OCI-LY1 (cell line): Measurements from ENCODE around the gene DCAF5.

Experiments
- H2AFZ ChIP-seq: fragments of 200-600 bp; sonication (generic), shearing (Covaris generic); 2 replicates; pipeline ENCODE4 v1.6.0; 2014; ENCODE audit warnings: antibody characterized with exemption, mild to moderate bottlenecking, low read length
- H3F3A ChIP-seq: fragments of 200-600 bp; sonication (generic), shearing (Covaris generic); 2 replicates; pipeline ENCODE4 v1.6.0; 2014; ENCODE audit warnings: mild to moderate bottlenecking, antibody characterized with exemption, low read length, moderate library complexity; ENCODE audit not compliant: insufficient read depth
- H3K27ac ChIP-seq: fragments of 200-600 bp; sonication (generic); 2 replicates; pipeline ENCODE4 v1.5.1; 2014; ENCODE audit warnings: low read length, mixed run types, mild to moderate bottlenecking, low read depth; ENCODE audit not compliant: poor library complexity, severe bottlenecking
- H3K27me3 ChIP-seq: fragments of 200-600 bp; sonication (generic); 2 replicates; pipeline ENCODE4 v1.6.0; 2014; ENCODE audit warnings: antibody characterized with exemption, mild to moderate bottlenecking, low read length, moderate library complexity; ENCODE audit not compliant: insufficient read depth
- H3K36me3 ChIP-seq: fragments of 200-600 bp; sonication (generic); 2 replicates; pipeline ENCODE4 v1.6.1; 2014; ENCODE audit warnings: mild to moderate bottlenecking, antibody characterized with exemption, low read length, moderate library complexity, mixed read lengths; ENCODE audit not compliant: insufficient read depth
- H3K4me1 ChIP-seq: fragments of 200-600 bp; sonication (generic); 2 replicates; pipeline ENCODE4 v1.5.1; 2014; ENCODE audit warnings: mild to moderate bottlenecking, low read length, moderate library complexity; ENCODE audit not compliant: insufficient read depth, severe bottlenecking
- H3K4me2 ChIP-seq: fragments of 200-600 bp; sonication (generic), shearing (Covaris generic); 2 replicates; pipeline ENCODE4 v1.6.1; 2014; ENCODE audit warnings: low read length
- H3K4me3 ChIP-seq: fragments of 200-600 bp; sonication (generic); 2 replicates; pipeline ENCODE4 v1.5.1; 2014; ENCODE audit warnings: low read length, low read depth, mild to moderate bottlenecking, mixed read lengths; ENCODE audit not compliant: poor library complexity, severe bottlenecking
- H3K79me2 ChIP-seq: fragments of 200-600 bp; shearing (Covaris generic); 2 replicates; pipeline ENCODE4 v1.6.1; 2016; ENCODE audit warnings: mixed run types, low read length, mixed read lengths; ENCODE audit not compliant: insufficient read depth
- H3K9ac ChIP-seq: fragments of 200-600 bp; sonication (generic), shearing (Covaris generic); 2 replicates; pipeline ENCODE4 v1.6.1; 2014; ENCODE audit warnings: mild to moderate bottlenecking, low read length, mixed read lengths
- H3K9me2 ChIP-seq: fragments of 200-600 bp; sonication (generic), shearing (Covaris generic); 2 replicates; pipeline ENCODE4 v1.6.1; 2014; ENCODE audit warnings: low read depth, mild to moderate bottlenecking, low read length, mixed read lengths
- H3K9me3 ChIP-seq: fragments of 200-600 bp; shearing (Covaris generic); 2 replicates; pipeline ENCODE4 v1.6.1; 2014; ENCODE audit warnings: low read length, mixed read lengths
- H4K20me1 ChIP-seq: fragments of 200-600 bp; sonication (generic), shearing (Covaris generic); 2 replicates; pipeline ENCODE4 v1.6.0; 2016; ENCODE audit warnings: mild to moderate bottlenecking, low read length; ENCODE audit not compliant: insufficient read depth
- CTCF ChIP-seq: fragments of 200-600 bp; sonication (generic), shearing (Covaris generic); IDR thresholded peaks from 2 replicates; pipeline ENCODE4 v1.5.1; 2017; ENCODE audit warnings: mild to moderate bottlenecking, antibody characterized with exemption, low read length, moderate library complexity, mixed read lengths
- EZH2 ChIP-seq: fragments of 200-600 bp; sonication (generic), shearing (Covaris generic); IDR thresholded peaks from 2 replicates; pipeline ENCODE4 v1.8.0; 2017; ENCODE audit warnings: borderline replicate concordance, mixed run types, mild to moderate bottlenecking, antibody characterized with exemption, low read length, moderate library complexity, mixed read lengths

Gene DCAF5

DNA sequence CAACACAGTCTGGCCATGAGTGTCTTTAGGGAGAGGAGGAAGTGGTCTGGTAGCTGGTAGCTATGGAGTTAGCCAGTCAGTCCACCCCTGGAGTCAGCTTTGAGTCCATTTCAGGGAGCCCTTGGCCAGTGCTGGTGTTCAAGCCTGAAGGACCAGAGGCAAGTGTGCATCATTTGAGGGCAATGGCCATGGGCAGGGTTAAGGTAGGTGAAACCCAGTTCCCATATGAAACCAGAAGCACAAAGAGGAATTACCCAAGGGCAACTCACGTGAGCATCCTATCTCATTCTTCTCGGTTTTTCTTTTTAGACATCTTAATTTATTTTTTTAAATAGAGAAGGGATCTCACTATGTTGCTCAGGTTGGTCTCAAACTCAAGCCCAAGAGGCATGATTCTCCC is 112.6 kb downstream of the DCAF5 start:
- Histone ChIP-seq H2AFZ (no peak overlapping the region), H3K9me3 (no peaks in the 10 kb centered on the region), H3K27me3 (peaks cover 13% of the 10 kb centered on the region; the same call in 1 of the 2 replicates), H3K4me2 (no peak overlapping the region), H3K9ac (no peak overlapping the region), H3K79me2 (no peaks in the 10 kb centered on the region), H3K27ac (no peak overlapping the region), H4K20me1 (no peaks in the 10 kb centered on the region), H3K9me2 (no peaks in the 10 kb centered on the region), H3K36me3 (no peaks in the 10 kb centered on the region), H3K4me1 (no peaks in the 10 kb centered on the region), H3F3A (no peaks in the 10 kb centered on the region), H3K4me3 (no peak overlapping the region)
- no peak for TF ChIP-seq EZH2
- TF ChIP-seq CTCF = no peak

- Histone ChIP-seq H2AFZ (no peak overlapping the region), H3K27ac (no peak overlapping the region), H3K9me3 (no peaks in the 10 kb centered on the region), H3K79me2 (no peaks in the 10 kb centered on the region), H4K20me1 (no peaks in the 10 kb centered on the region), H3F3A (no peaks in the 10 kb centered on the region), H3K4me1 (no peaks in the 10 kb centered on the region), H3K9me2 (no peaks in the 10 kb centered on the region), H3K4me2 (no peak overlapping the region), H3K36me3 (no peaks in the 10 kb centered on the region), H3K27me3 (peaks cover 13% of the 10 kb centered on the region; the same call in 1 of the 2 replicates), H3K4me3 (no peak overlapping the region), H3K9ac (no peak overlapping the region)
- TF ChIP-seq EZH2 (no peak), CTCF (no peak)
Measured at GRCh38 chr14:69039288-69039628, 113.7 kb downstream of the DCAF5 start.

DNA sequence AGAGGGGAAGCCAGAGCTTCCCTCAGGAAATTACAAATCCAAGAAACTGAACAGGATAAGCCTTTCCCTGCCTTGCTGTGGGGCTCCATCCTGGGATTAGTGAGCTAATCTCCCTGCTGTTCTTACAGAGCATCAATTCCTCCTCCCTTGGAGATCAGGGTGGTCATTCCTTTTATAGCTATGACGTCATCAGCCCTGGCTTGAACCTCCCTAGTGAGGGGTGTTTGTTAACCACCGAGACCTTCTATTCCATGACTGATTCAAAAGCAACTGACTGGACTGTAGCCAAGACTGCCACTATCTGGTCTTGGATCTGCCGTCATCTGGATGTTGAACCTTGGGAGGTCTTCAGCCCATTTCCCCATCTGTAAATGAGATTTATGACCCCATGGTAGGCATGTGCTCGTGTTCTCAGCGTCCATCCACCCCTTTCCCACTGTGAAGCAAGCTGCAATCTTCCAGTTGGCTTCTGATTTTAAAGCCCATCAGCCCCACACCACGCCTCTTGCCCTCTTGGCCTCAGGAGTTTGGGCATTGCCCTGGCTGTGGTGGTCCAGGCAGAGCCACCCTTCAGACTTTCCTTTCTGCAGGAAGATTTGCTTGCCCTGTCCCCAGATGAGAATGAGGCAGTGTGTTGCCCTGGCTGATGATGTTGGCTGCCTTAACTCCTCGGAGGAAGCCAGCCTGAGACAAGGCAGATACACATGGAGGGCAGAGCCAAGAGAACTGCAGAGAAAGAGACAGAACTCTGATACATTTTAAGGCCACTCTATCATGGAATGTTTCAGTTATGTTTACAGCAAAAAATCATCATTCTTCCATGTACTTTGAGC is 114.2 kb downstream of the DCAF5 start:
- no peaks in the 10 kb centered on the region for H4K20me1 ChIP-seq
- no peak for TF ChIP-seq EZH2
- no peak for TF ChIP-seq CTCF
- no peaks in the 10 kb centered on the region for H3F3A ChIP-seq
- no peak overlapping the region for H3K4me2 ChIP-seq
- H3K36me3 ChIP-seq = no peaks in the 10 kb centered on the region
- no peaks in the 10 kb centered on the region for H3K9me3 ChIP-seq
- no peak overlapping the region for H2AFZ ChIP-seq
- H3K27me3 ChIP-seq = peaks cover 13% of the 10 kb centered on the region; the same call in 1 of the 2 replicates
- H3K9me2 ChIP-seq = no peaks in the 10 kb centered on the region
- no peaks in the 10 kb centered on the region for H3K4me1 ChIP-seq
- no peak overlapping the region for H3K9ac ChIP-seq
- H3K27ac ChIP-seq = no peak overlapping the region
- no peak overlapping the region for H3K4me3 ChIP-seq
- no peaks in the 10 kb centered on the region for H3K79me2 ChIP-seq
